GM23338 (cell line): ENCODE data around the gene FBN3. TPM values are rescaled to one million over a fixed set of nuclear protein-coding genes. Genes with fewer than 3 reads are reported as not detected.

Experiments
- ATAC-seq: fragments of 200-7000 bp; cut with Tn5 transposase; 3 replicates; pipeline ENCODE4 v1.9.1; 2020
- DNase-seq: peaks from one replicate; pipeline ENCODE4 v3.0.0-alpha.2; 2015; ENCODE audit warnings: low spot score
- H2AFZ ChIP-seq: fragments of 200-600 bp; sonication (generic); 2 replicates; pipeline ENCODE4 v1.8.0; 2016; ENCODE audit warnings: antibody characterized with exemption, mild to moderate bottlenecking, moderate library complexity
- H3F3A ChIP-seq: fragments of 200-600 bp; sonication (generic); replicated peaks from 2 replicates; pipeline ENCODE4 v1.8.0; 2017; ENCODE audit warnings: antibody characterized with exemption, mixed run types, low read depth
- H3K27ac ChIP-seq: fragments of 200-600 bp; sonication (generic); 2 replicates; pipeline ENCODE4 v1.6.1; 2016; ENCODE audit warnings: low read depth
- H3K27me3 ChIP-seq: fragments of 200-600 bp; sonication (generic); 2 replicates; pipeline ENCODE4 v1.8.0; 2016; ENCODE audit warnings: mild to moderate bottlenecking, mixed run types, moderate library complexity; ENCODE audit not compliant: insufficient read depth
- H3K36me3 ChIP-seq: fragments of 200-600 bp; sonication (generic); 2 replicates; pipeline ENCODE4 v1.8.0; 2016; ENCODE audit warnings: mild to moderate bottlenecking; ENCODE audit not compliant: insufficient read depth
- H3K4me1 ChIP-seq: fragments of 200-600 bp; sonication (generic); 2 replicates; pipeline ENCODE4 v1.8.0; 2016; ENCODE audit warnings: mild to moderate bottlenecking, moderate library complexity; ENCODE audit not compliant: insufficient read depth
- H3K4me2 ChIP-seq: fragments of 200-600 bp; sonication (generic); 2 replicates; pipeline ENCODE4 v1.7.1; 2017; ENCODE audit warnings: mixed run types
- H3K4me3 ChIP-seq: fragments of 200-600 bp; sonication (generic); 2 replicates; pipeline ENCODE4 v1.6.1; 2016; ENCODE audit warnings: mixed run types
- H3K79me2 ChIP-seq: fragments of 200-600 bp; sonication (generic); replicated peaks from 2 replicates; pipeline ENCODE4 v1.8.0; 2017; ENCODE audit warnings: mild to moderate bottlenecking; ENCODE audit not compliant: insufficient read depth
- H3K9me2 ChIP-seq: fragments of 200-600 bp; sonication (generic); 2 replicates; pipeline ENCODE4 v1.8.0; 2017; ENCODE audit not compliant: insufficient read depth
- H4K20me1 ChIP-seq: fragments of 200-600 bp; sonication (generic); replicated peaks from 2 replicates; pipeline ENCODE4 v1.8.0; 2017; ENCODE audit warnings: mild to moderate bottlenecking; ENCODE audit not compliant: insufficient read depth
- H3K27ac Mint-ChIP-seq: 2 replicates; pipeline ENCODE4 v1.8.0; 2020; ENCODE audit warnings: inconsistent platforms, mild to moderate bottlenecking, moderate library complexity, mixed read lengths
- H3K27me3 Mint-ChIP-seq: 3 replicates; pipeline ENCODE4 v1.8.0; 2022; ENCODE audit warnings: low read depth, mild to moderate bottlenecking, moderate library complexity, mixed read lengths, inconsistent platforms; ENCODE audit not compliant: insufficient read depth, poor library complexity
- H3K36me3 Mint-ChIP-seq: 3 replicates; pipeline ENCODE4 v1.8.0; 2021; ENCODE audit warnings: low read depth, mild to moderate bottlenecking, inconsistent platforms, moderate library complexity, mixed read lengths
- H3K4me1 Mint-ChIP-seq: 3 replicates; pipeline ENCODE4 v1.8.0; 2020; ENCODE audit warnings: mild to moderate bottlenecking, inconsistent platforms, mixed read lengths
- H3K4me3 Mint-ChIP-seq: 3 replicates; pipeline ENCODE4 v1.8.0; 2021; ENCODE audit warnings: moderate library complexity, mild to moderate bottlenecking, inconsistent platforms, mixed read lengths
- H3K9me3 Mint-ChIP-seq: 3 replicates; pipeline ENCODE4 v1.8.0; 2020; ENCODE audit warnings: moderate library complexity, mild to moderate bottlenecking, inconsistent platforms, mixed read lengths
- CREB1 ChIP-seq: fragments of 250-450 bp; sonication (Bioruptor Pico); IDR thresholded peaks from 2 replicates; pipeline ENCODE4 v1.5.0; 2020; ENCODE audit warnings: low read depth, mild to moderate bottlenecking, moderate library complexity
- EZH2 ChIP-seq: fragments of 200-600 bp; sonication (generic); IDR thresholded peaks from one replicate; pipeline ENCODE4 v1.8.0; 2017; ENCODE audit warnings: antibody characterized with exemption, mild to moderate bottlenecking, low read depth; ENCODE audit not compliant: unreplicated experiment
- EZH2phosphoT487 ChIP-seq: fragments of 200-600 bp; sonication (generic); IDR thresholded peaks from one replicate; pipeline ENCODE4 v1.8.1; 2018; ENCODE audit warnings: antibody characterized with exemption; ENCODE audit not compliant: unreplicated experiment
- JUNB ChIP-seq: IDR thresholded peaks from one replicate; pipeline ENCODE4 v1.6.1; 2016; ENCODE audit warnings: antibody characterized with exemption; ENCODE audit not compliant: unreplicated experiment
- NANOG ChIP-seq: IDR thresholded peaks from 2 replicates; pipeline ENCODE4 v1.6.1; 2016; ENCODE audit warnings: antibody characterized with exemption, borderline replicate concordance
- POLR2AphosphoS5 ChIP-seq: IDR thresholded peaks from 2 replicates; pipeline ENCODE4 v1.6.1; 2016; ENCODE audit warnings: antibody characterized with exemption, low read depth
- STAT1 ChIP-seq: IDR thresholded peaks from one replicate; pipeline ENCODE4 v1.6.1; 2016; ENCODE audit warnings: antibody characterized with exemption; ENCODE audit not compliant: unreplicated experiment
- ZNF114 ChIP-seq: fragments of 250-450 bp; sonication (Bioruptor Pico); IDR thresholded peaks from 2 replicates; pipeline ENCODE4 v1.5.0; 2020; ENCODE audit warnings: mild to moderate bottlenecking, moderate library complexity
- ZNF331 ChIP-seq: fragments of 250-450 bp; sonication (Bioruptor Pico); IDR thresholded peaks from 2 replicates; pipeline ENCODE4 v1.5.0; 2020; ENCODE audit warnings: low read depth, mild to moderate bottlenecking, moderate library complexity
- polyA plus RNA-seq: library from polyadenylated mRNA; unstranded; fragments of >200 nt; fragmentation: Nextera tagmentation; extraction: Ambion mirVana; gene quantifications from 2 replicates; pipeline ENCODE4 v1.2.1, GENCODE V29; 2016
- total RNA-seq: library from RNA; depleted of rRNA; stranded (reverse); fragments of >200 nt; shearing (Covaris generic); gene quantifications from 2 replicates; pipeline ENCODE4 v1.2.3, GENCODE V29; 2014
- TF ChIP-seq, protein P1 (sequence below): IDR thresholded peaks from one replicate; pipeline ENCODE4 v1.6.1; 2018; ENCODE audit warnings: antibody characterized with exemption; ENCODE audit not compliant: unreplicated experiment
- TF ChIP-seq, protein P2 (sequence below), 2 experiments: fragments of 200-600 bp in 1 of 2; sonication (generic) in 1 of 2; conservative IDR thresholded peaks; 2 replicates each; pipeline versions ENCODE4 v1.5.1 to v1.6.1; 2016 to 2017; ENCODE audit warnings: antibody characterized with exemption in 2 of 2, low read depth in 2 of 2, mild to moderate bottlenecking in 2 of 2, moderate library complexity in 1 of 2
- TF ChIP-seq, protein P3 (sequence below): fragments of 250-450 bp; sonication (Bioruptor Pico); IDR thresholded peaks from 2 replicates; pipeline ENCODE4 v1.5.0; 2020; ENCODE audit warnings: mild to moderate bottlenecking, moderate library complexity
- TF ChIP-seq, protein P4 (sequence below): IDR thresholded peaks from 2 replicates; pipeline ENCODE4 v1.6.1; 2016; ENCODE audit warnings: antibody characterized with exemption

The FBN3 gene
- total and polyA plus RNA-seq, 2 experiments from 2014 or later: 8.5 to 54.5 TPM

DNA sequence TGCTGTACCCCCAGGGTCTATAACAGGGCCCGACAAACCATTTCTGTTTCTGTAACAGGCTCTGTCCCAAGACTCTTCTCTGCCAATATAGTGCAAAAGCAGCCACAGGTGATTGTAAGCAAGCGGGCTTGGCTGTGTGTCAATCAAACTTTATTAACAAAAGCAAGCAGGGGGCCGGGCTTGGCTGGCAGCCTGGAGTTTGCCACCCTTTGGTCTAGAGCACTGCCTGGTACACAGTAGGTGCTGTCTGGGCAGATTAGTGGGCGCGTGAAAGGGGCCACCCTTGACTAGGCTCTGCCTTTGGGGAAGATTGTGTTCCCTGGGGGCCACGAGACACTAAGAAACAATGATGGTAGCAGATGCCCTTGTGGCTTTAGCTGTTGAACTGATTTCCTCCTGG is 69.4 kb downstream of the FBN3 start:
- Histone ChIP-seq H3K27ac (0 out of 2 replicates have a peak overlapping the region, but pooled peaks have one; percentile 66), H3K36me3 (no peaks in the 10 kb centered on the region), H4K20me1 (no peaks in the 10 kb centered on the region; the same call in 1 of the 2 replicates), H3F3A (no peaks in the 10 kb centered on the region), H3K4me3 (no peak overlapping the region), H2AFZ (no peak overlapping the region), H3K27me3 (no peaks in the 10 kb centered on the region), H3K4me1 (no peaks in the 10 kb centered on the region), H3K4me2 (no peak overlapping the region), H3K9me2 (no peaks in the 10 kb centered on the region), H3K79me2 (no peaks in the 10 kb centered on the region)
- DNase-seq (no peak), ATAC-seq (no peak)
- no peaks in the 10 kb centered on the region for H3K9me3 Mint-ChIP-seq
- H3K4me1 Mint-ChIP-seq: no peaks in the 10 kb centered on the region
- TF ChIP-seq EZH2phosphoT487 (no peak), POLR2AphosphoS5 (no peak), ZNF114 (no peak), NANOG (no peak), JUNB (no peak), ZNF331 (no peak), EZH2 (no peak), STAT1 (no peak), CREB1 (CRISPR knock-in tag) (no peak)
- TF ChIP-seq, protein P1, sequence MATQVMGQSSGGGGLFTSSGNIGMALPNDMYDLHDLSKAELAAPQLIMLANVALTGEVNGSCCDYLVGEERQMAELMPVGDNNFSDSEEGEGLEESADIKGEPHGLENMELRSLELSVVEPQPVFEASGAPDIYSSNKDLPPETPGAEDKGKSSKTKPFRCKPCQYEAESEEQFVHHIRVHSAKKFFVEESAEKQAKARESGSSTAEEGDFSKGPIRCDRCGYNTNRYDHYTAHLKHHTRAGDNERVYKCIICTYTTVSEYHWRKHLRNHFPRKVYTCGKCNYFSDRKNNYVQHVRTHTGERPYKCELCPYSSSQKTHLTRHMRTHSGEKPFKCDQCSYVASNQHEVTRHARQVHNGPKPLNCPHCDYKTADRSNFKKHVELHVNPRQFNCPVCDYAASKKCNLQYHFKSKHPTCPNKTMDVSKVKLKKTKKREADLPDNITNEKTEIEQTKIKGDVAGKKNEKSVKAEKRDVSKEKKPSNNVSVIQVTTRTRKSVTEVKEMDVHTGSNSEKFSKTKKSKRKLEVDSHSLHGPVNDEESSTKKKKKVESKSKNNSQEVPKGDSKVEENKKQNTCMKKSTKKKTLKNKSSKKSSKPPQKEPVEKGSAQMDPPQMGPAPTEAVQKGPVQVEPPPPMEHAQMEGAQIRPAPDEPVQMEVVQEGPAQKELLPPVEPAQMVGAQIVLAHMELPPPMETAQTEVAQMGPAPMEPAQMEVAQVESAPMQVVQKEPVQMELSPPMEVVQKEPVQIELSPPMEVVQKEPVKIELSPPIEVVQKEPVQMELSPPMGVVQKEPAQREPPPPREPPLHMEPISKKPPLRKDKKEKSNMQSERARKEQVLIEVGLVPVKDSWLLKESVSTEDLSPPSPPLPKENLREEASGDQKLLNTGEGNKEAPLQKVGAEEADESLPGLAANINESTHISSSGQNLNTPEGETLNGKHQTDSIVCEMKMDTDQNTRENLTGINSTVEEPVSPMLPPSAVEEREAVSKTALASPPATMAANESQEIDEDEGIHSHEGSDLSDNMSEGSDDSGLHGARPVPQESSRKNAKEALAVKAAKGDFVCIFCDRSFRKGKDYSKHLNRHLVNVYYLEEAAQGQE: no peak
- TF ChIP-seq, protein P2, sequence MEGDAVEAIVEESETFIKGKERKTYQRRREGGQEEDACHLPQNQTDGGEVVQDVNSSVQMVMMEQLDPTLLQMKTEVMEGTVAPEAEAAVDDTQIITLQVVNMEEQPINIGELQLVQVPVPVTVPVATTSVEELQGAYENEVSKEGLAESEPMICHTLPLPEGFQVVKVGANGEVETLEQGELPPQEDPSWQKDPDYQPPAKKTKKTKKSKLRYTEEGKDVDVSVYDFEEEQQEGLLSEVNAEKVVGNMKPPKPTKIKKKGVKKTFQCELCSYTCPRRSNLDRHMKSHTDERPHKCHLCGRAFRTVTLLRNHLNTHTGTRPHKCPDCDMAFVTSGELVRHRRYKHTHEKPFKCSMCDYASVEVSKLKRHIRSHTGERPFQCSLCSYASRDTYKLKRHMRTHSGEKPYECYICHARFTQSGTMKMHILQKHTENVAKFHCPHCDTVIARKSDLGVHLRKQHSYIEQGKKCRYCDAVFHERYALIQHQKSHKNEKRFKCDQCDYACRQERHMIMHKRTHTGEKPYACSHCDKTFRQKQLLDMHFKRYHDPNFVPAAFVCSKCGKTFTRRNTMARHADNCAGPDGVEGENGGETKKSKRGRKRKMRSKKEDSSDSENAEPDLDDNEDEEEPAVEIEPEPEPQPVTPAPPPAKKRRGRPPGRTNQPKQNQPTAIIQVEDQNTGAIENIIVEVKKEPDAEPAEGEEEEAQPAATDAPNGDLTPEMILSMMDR (conservative IDR thresholded peaks at IDR 0.05; ENCODE audit: low read depth in 2 of 2): no peak
- TF ChIP-seq, protein P3, sequence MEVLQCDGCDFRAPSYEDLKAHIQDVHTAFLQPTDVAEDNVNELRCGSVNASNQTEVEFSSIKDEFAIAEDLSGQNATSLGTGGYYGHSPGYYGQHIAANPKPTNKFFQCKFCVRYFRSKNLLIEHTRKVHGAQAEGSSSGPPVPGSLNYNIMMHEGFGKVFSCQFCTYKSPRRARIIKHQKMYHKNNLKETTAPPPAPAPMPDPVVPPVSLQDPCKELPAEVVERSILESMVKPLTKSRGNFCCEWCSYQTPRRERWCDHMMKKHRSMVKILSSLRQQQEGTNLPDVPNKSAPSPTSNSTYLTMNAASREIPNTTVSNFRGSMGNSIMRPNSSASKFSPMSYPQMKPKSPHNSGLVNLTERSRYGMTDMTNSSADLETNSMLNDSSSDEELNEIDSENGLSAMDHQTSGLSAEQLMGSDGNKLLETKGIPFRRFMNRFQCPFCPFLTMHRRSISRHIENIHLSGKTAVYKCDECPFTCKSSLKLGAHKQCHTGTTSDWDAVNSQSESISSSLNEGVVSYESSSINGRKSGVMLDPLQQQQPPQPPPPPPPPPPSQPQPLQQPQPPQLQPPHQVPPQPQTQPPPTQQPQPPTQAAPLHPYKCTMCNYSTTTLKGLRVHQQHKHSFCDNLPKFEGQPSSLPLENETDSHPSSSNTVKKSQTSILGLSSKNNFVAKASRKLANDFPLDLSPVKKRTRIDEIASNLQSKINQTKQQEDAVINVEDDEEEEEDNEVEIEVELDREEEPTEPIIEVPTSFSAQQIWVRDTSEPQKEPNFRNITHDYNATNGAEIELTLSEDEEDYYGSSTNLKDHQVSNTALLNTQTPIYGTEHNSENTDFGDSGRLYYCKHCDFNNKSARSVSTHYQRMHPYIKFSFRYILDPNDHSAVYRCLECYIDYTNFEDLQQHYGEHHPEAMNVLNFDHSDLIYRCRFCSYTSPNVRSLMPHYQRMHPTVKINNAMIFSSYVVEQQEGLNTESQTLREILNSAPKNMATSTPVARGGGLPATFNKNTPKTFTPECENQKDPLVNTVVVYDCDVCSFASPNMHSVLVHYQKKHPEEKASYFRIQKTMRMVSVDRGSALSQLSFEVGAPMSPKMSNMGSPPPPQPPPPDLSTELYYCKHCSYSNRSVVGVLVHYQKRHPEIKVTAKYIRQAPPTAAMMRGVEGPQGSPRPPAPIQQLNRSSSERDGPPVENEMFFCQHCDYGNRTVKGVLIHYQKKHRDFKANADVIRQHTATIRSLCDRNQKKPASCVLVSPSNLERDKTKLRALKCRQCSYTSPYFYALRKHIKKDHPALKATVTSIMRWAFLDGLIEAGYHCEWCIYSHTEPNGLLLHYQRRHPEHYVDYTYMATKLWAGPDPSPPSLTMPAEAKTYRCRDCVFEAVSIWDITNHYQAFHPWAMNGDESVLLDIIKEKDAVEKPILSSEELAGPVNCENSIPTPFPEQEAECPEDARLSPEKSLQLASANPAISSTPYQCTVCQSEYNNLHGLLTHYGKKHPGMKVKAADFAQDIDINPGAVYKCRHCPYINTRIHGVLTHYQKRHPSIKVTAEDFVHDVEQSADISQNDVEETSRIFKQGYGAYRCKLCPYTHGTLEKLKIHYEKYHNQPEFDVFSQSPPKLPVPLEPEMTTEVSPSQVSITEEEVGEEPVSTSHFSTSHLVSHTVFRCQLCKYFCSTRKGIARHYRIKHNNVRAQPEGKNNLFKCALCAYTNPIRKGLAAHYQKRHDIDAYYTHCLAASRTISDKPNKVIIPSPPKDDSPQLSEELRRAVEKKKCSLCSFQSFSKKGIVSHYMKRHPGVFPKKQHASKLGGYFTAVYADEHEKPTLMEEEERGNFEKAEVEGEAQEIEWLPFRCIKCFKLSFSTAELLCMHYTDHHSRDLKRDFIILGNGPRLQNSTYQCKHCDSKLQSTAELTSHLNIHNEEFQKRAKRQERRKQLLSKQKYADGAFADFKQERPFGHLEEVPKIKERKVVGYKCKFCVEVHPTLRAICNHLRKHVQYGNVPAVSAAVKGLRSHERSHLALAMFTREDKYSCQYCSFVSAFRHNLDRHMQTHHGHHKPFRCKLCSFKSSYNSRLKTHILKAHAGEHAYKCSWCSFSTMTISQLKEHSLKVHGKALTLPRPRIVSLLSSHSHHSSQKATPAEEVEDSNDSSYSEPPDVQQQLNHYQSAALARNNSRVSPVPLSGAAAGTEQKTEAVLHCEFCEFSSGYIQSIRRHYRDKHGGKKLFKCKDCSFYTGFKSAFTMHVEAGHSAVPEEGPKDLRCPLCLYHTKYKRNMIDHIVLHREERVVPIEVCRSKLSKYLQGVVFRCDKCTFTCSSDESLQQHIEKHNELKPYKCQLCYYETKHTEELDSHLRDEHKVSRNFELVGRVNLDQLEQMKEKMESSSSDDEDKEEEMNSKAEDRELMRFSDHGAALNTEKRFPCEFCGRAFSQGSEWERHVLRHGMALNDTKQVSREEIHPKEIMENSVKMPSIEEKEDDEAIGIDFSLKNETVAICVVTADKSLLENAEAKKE (CRISPR knock-in tag): no peak
- TF ChIP-seq, protein P4, sequence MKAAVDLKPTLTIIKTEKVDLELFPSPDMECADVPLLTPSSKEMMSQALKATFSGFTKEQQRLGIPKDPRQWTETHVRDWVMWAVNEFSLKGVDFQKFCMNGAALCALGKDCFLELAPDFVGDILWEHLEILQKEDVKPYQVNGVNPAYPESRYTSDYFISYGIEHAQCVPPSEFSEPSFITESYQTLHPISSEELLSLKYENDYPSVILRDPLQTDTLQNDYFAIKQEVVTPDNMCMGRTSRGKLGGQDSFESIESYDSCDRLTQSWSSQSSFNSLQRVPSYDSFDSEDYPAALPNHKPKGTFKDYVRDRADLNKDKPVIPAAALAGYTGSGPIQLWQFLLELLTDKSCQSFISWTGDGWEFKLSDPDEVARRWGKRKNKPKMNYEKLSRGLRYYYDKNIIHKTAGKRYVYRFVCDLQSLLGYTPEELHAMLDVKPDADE: no peak
- H3K36me3 Mint-ChIP-seq: peaks cover 47% of the 10 kb centered on the region
- no peak overlapping the region for H3K4me3 Mint-ChIP-seq
- H3K27ac Mint-ChIP-seq: no peak overlapping the region
- H3K27me3 Mint-ChIP-seq: peaks cover 5% of the 10 kb centered on the region
